ENCODE data around the gene FLVCR2.

Gene FLVCR2

GRCh38 chr14:75554482-75554881, 23.9 kb upstream of the FLVCR2 start:
- no peak for DNase-seq
- intact Hi-C loops (cut with DNase I): no loop called here

GRCh38 chr14:75558440-75558839, 20.0 kb upstream of the FLVCR2 start:
- intact Hi-C loops (cut with DNase I): no loop called here
- no peak for DNase-seq

- intact Hi-C loops (cut with DNase I): no loop called here
- no peak for DNase-seq
Observed at GRCh38 chr14:75559045-75559444, 19.4 kb upstream of the FLVCR2 start.

- intact Hi-C loops (cut with DNase I): loop anchor here (5.0 kb wide), 1 partner anchor 252 kb away; no protein-coding TSS in a partner anchor
- no peak for DNase-seq
Observed at GRCh38 chr14:75559451-75560222, 18.8 kb upstream of the FLVCR2 start.

GRCh38 chr14:75561013-75561432, 17.4 kb upstream of the FLVCR2 start:
- intact Hi-C loops (cut with DNase I): loop anchor here (5.0 kb wide), 1 partner anchor 254 kb away; no protein-coding TSS in a partner anchor
- DNase-seq: peak in 8 of 10 donors; percentile 47 to 93 (median 61)

GRCh38 chr14:75562089-75562488, 16.3 kb upstream of the FLVCR2 start:
- intact Hi-C loops (cut with DNase I): loop anchor here (5.0 kb wide), 1 partner anchor 255 kb away; no protein-coding TSS in a partner anchor
- no peak for DNase-seq

DNA sequence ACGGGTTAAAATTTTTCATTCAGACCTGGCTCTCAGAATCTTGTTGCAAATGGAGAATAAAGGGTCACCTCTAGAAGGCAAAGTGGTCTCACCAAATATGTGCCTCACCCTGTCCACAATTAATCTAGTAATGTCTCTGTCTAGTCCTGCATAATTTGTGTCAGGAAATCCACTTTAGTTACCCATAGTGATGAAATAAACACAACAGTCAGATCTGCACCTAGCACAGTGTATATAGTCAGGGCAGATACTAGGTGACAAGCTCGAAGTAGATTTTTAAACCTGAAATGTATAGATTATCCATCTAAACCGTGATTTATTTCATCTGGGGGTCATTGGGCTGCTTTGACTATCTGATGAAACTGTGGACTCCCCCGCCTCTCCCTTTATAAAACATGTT, 15.9 kb upstream of the FLVCR2 start:
- DNase-seq: no peak
- intact Hi-C loops (cut with DNase I): loop anchor here (5.0 kb wide), 1 partner anchor 255 kb away; no protein-coding TSS in a partner anchor

- no peak for DNase-seq
- intact Hi-C loops (cut with DNase I): loop anchor here (5.0 kb wide), 1 partner anchor 257 kb away; no protein-coding TSS in a partner anchor
Observed at GRCh38 chr14:75563931-75564330, 14.5 kb upstream of the FLVCR2 start.

- no peak for DNase-seq
- intact Hi-C loops (cut with DNase I): no loop called here
Observed at GRCh38 chr14:75565056-75565455, 13.4 kb upstream of the FLVCR2 start.

GRCh38 chr14:75566321-75566720, 12.1 kb upstream of the FLVCR2 start:
- no peak for DNase-seq
- intact Hi-C loops (cut with DNase I): no loop called here

DNA sequence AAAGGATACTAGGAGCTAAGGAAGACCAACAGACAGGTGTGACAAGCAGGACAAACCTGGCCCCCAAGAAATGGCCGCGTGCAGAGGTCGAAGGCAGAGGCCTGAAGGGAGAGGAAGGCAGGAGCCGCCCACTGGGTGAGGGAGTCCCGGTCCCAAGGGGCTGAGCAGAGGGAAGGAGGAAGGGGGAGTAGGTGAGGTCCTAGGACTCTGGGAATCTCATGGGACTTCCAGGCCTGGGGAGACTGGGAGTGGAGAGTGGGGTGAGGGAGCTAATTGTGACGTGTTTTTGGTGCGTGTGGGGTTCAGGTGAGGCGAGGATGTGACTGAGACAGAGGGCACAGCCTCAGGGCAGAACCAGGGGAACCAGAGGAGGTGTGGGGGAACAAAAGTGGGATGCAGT, 11.7 kb upstream of the FLVCR2 start:
- no peak for DNase-seq
- intact Hi-C loops (cut with DNase I): no loop called here

DNA sequence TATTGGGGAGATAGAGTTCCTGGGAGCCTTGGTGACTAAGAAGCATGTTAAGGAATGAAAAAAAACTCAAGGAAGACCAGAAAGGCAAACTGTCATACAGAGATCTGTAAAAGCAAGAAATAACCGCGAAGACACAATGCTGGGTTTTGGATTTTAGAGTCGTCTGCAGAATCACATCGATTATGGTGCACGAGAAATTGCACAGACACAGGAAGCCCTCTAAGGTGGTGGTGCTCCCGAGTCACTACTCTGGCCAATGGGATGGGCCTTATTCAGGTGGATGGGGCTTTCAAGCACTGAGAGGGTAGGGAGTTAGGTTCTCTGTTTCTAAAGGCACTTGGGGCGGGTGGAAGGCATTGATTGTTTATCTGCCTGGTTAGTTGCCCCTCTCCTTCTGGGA, 10.3 kb upstream of the FLVCR2 start:
- DNase-seq: no peak
- intact Hi-C loops (cut with DNase I): no loop called here

GRCh38 chr14:75568791-75569190, 9.6 kb upstream of the FLVCR2 start:
- DNase-seq: no peak
- intact Hi-C loops (cut with DNase I): no loop called here

GRCh38 chr14:75570797-75571196, 7.6 kb upstream of the FLVCR2 start:
- no peak for DNase-seq
- intact Hi-C loops (cut with DNase I): no loop called here

- no peak for DNase-seq
- intact Hi-C loops (cut with DNase I): no loop called here
Observed at GRCh38 chr14:75572104-75572503, 6.3 kb upstream of the FLVCR2 start.

GRCh38 chr14:75577090-75577489, 1.3 kb upstream of the FLVCR2 start:
- DNase-seq: no peak
- intact Hi-C loops (cut with DNase I): loop anchor here (1.0 to 5.0 kb wide), 2 partner anchors 77 to 405 kb away; partner anchors contain the start of gene TGFB3

GRCh38 chr14:75577729-75578101, 705 bp upstream of the FLVCR2 start:
- DNase-seq: peak; percentile 57 to 96 (median 80)
- intact Hi-C loops (cut with DNase I): loop anchor here (1.0 to 5.0 kb wide), 2 partner anchors 77 to 405 kb away; partner anchors contain the start of gene TGFB3

DNA sequence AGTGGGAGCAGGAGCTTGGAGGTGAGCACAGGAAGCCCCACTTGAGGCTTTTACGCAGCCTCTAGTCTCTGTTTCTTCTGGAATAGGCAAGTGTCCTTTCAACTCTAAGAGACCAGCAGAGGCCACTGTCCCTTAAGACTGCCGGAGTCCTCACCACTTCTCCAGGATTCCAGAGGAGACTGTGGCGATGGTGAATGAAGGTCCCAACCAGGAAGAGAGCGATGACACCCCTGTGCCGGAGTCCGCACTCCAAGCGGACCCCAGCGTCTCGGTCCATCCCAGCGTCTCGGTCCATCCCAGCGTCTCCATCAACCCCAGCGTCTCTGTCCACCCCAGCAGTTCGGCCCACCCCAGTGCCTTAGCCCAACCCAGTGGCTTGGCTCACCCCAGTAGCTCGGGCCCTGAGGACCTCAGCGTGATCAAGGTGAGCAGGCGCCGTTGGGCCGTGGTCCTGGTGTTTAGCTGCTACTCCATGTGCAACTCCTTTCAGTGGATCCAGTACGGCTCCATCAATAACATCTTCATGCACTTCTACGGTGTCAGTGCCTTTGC, 442 bp downstream of the FLVCR2 start:
- DNase-seq: no peak

GRCh38 chr14:75579338-75579864, 981 bp downstream of the FLVCR2 start:
- intact Hi-C loops (cut with DNase I): loop anchor here (5.0 kb wide), 1 partner anchor 403 kb away; the partner anchor contains the start of gene TGFB3
- DNase-seq: no peak

More for the DNA sequence above, 442 bp downstream of the FLVCR2 start:
- intact Hi-C loops (cut with DNase I): loop anchor here (5.0 kb wide), 1 partner anchor 403 kb away; the partner anchor contains the start of gene TGFB3

- intact Hi-C loops (cut with DNase I): loop anchor here (5.0 kb wide), 1 partner anchor 402 kb away; the partner anchor contains the start of gene TGFB3
Observed at GRCh38 chr14:75579882-75580281, 1.5 kb downstream of the FLVCR2 start.

DNA sequence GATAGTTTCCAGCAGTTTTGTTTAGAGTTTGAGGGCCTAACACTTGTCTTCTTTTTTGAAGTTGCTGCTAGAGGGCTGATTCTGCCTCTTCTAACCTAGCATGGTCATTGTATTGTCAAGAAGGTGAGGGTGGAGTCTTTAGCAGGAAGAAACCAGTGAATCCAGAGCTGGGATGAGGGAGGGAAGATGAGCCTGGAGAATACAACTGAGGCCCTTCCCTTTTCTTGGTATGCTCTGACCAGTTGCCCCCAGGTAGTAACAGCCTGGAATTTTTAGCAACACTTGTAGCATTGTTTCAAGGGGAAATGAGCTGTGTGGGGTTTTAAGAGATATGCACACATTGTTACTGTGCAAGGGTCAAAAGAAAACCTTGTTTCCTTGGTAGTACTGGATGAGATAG, 9.0 kb downstream of the FLVCR2 start:
- intact Hi-C loops (cut with DNase I): no loop called here
- DNase-seq: no peak

More at GRCh38 chr14:75579882-75580281, 1.5 kb downstream of the FLVCR2 start:
- no peak for DNase-seq

All from posterior cingulate gyrus (tissue), 11 donors.